Endodermal cell (in vitro differentiated cells): ENCODE results near the gene MYO1B. TPM values are rescaled to one million over a fixed set of nuclear protein-coding genes. Genes with fewer than 3 reads are reported as not detected.

Experiments used
- DNase-seq: peaks from one replicate; pipeline ENCODE4 v3.0.0-alpha.2; 2017
- H3K27ac ChIP-seq: 2 replicates; pipeline ENCODE4 v1.5.1; 2013; ENCODE audit warnings: mild to moderate bottlenecking, low read depth, low read length, moderate library complexity
- H3K27me3 ChIP-seq: 2 replicates; pipeline ENCODE4 v1.6.1; 2013; ENCODE audit warnings: mild to moderate bottlenecking, low read length, moderate library complexity; ENCODE audit not compliant: insufficient read depth, control insufficient read depth, poor library complexity, severe bottlenecking
- H3K36me3 ChIP-seq: 2 replicates; pipeline ENCODE4 v1.7.0; 2013; ENCODE audit warnings: mild to moderate bottlenecking, low read length, moderate library complexity; ENCODE audit not compliant: control insufficient read depth, insufficient read depth
- H3K4me1 ChIP-seq: one replicate; pipeline ENCODE4 v1.7.0; 2013; ENCODE audit warnings: low read length; ENCODE audit not compliant: control insufficient read depth, insufficient read depth
- H3K4me3 ChIP-seq: 2 replicates; pipeline ENCODE4 v1.5.1; 2013; ENCODE audit warnings: mild to moderate bottlenecking, low read length, moderate library complexity
- H3K9ac ChIP-seq: 2 replicates; pipeline ENCODE4 v1.6.1; 2013; ENCODE audit warnings: mild to moderate bottlenecking, low read length, moderate library complexity; ENCODE audit not compliant: poor library complexity, severe bottlenecking; ENCODE audit errors: extremely low read depth
- H3K9me3 ChIP-seq: 2 replicates; pipeline ENCODE4 v1.6.1; 2013; ENCODE audit warnings: mild to moderate bottlenecking, low read length, moderate library complexity; ENCODE audit not compliant: control insufficient read depth
- H3K27ac Mint-ChIP-seq: 2 replicates; pipeline ENCODE4 v1.8.0; 2020; ENCODE audit warnings: mixed read lengths
- H3K27me3 Mint-ChIP-seq: 2 replicates; pipeline ENCODE4 v1.8.0; 2021; ENCODE audit warnings: mild to moderate bottlenecking, mixed read lengths; ENCODE audit not compliant: insufficient read depth
- H3K36me3 Mint-ChIP-seq: 2 replicates; pipeline ENCODE4 v1.8.0; 2020; ENCODE audit warnings: low read depth, mixed read lengths
- H3K4me1 Mint-ChIP-seq: 2 replicates; pipeline ENCODE4 v1.8.0; 2020; ENCODE audit warnings: mixed read lengths
- H3K4me3 Mint-ChIP-seq: 2 replicates; pipeline ENCODE4 v1.8.0; 2020; ENCODE audit warnings: mild to moderate bottlenecking, moderate library complexity, mixed read lengths
- H3K9me3 Mint-ChIP-seq: 2 replicates; pipeline ENCODE4 v1.8.0; 2020; ENCODE audit warnings: mild to moderate bottlenecking, mixed read lengths
- CTCF ChIP-seq: fragments of 200-600 bp; sonication (generic); conservative IDR thresholded peaks from 2 replicates; pipeline ENCODE4 v1.5.0; 2021; ENCODE audit warnings: antibody characterized with exemption, mild to moderate bottlenecking
- WGBS, 2 experiments: methylation state at CpG; one replicate each; pipeline versions ENCODE4 v1.1.5 to v1.1.7; 2013; ENCODE audit warnings: missing lambda C conversion rate in 2 of 2, mixed read lengths in 1 of 2; ENCODE audit not compliant: insufficient coverage in 1 of 2, insufficient read length in 1 of 2; 5-methylcytosine and 5-hydroxymethylcytosine counted together
- total RNA-seq, 2 donors: library from RNA; stranded (reverse); fragmentation: NEBNext Ultra II Directional in 1 of 2; extraction: Animal tissue kit (Norgen Biotek cat#: 25700) in 1 of 2; gene quantifications; 2 replicates in 1 of 2; 3 replicates in 1 of 2; pipeline ENCODE4 v1.2.1, GENCODE V29; 2021

The MYO1B gene
- total RNA-seq, 2 donors from 2014 or later = 145 to 154 TPM

- Histone ChIP-seq H3K9ac (no peak overlapping the region), H3K36me3 (peaks cover 69% of the 10 kb centered on the region), H3K4me3 (no peak overlapping the region), H3K27me3 (no peaks in the 10 kb centered on the region), H3K27ac (no peak overlapping the region), H3K4me1 (peaks cover 14% of the 10 kb centered on the region), H3K9me3 (no peaks in the 10 kb centered on the region)
- H3K4me3 Mint-ChIP-seq = no peak overlapping the region
- no peak overlapping the region for H3K27ac Mint-ChIP-seq
- H3K27me3 Mint-ChIP-seq = no peaks in the 10 kb centered on the region
- peaks cover 27% of the 10 kb centered on the region for H3K4me1 Mint-ChIP-seq
- no peak for DNase-seq
- no peak for TF ChIP-seq CTCF
- H3K9me3 Mint-ChIP-seq = no peaks in the 10 kb centered on the region
- peaks cover 25% of the 10 kb centered on the region for H3K36me3 Mint-ChIP-seq
- WGBS, 2 experiments = 96 to 99% methylated on average over 9 to 11 of the region's 11 CpGs
These were observed 40.0 kb downstream of the MYO1B start for GRCh38 chr2:191285252-191285651.

GRCh38 chr2:191287820-191288219 is 42.6 kb downstream of the MYO1B start:
- H3K9me3 Mint-ChIP-seq = no peaks in the 10 kb centered on the region
- no peak overlapping the region for H3K4me3 Mint-ChIP-seq
- H3K9me3 ChIP-seq = no peaks in the 10 kb centered on the region
- no peak overlapping the region for H3K27ac Mint-ChIP-seq
- H3K9ac ChIP-seq = no peak overlapping the region
- H3K27me3 Mint-ChIP-seq = no peaks in the 10 kb centered on the region
- no peak overlapping the region for H3K27ac ChIP-seq
- H3K4me1 ChIP-seq = peaks cover 14% of the 10 kb centered on the region
- peaks cover 28% of the 10 kb centered on the region for H3K4me1 Mint-ChIP-seq
- TF ChIP-seq CTCF = no peak
- H3K36me3 Mint-ChIP-seq = peaks cover 14% of the 10 kb centered on the region
- DNase-seq = no peak
- H3K4me3 ChIP-seq = no peak overlapping the region
- H3K36me3 ChIP-seq = peaks cover 52% of the 10 kb centered on the region
- 95 to 100% methylated on average over 1 to 4 of the region's 4 CpGs for WGBS, 2 experiments
- no peaks in the 10 kb centered on the region for H3K27me3 ChIP-seq

DNA sequence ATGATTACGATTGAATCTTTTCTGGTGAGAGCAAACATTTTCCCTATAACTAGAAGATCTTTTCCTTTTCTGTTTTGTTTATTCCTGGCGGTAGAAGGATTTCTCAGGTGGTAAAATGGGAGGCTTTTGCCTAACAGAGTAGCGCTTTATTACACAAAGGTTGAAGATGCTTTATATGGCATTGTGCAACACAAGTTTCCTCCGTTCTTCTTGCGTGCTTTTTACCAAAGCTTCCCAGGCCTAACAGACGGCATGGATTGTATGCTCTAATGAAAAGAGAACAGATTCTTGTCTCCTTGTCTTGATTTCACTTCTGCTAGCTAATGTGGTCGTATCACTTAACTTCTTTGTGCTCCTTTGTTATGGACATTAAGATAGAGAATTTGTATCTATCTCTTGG is 43.8 kb downstream of the MYO1B start:
- Histone ChIP-seq H3K9ac (no peak overlapping the region), H3K27ac (no peak overlapping the region), H3K4me3 (no peak overlapping the region), H3K9me3 (no peaks in the 10 kb centered on the region), H3K27me3 (no peaks in the 10 kb centered on the region), H3K4me1 (peaks cover 24% of the 10 kb centered on the region), H3K36me3 (peaks cover 44% of the 10 kb centered on the region)
- Mint-ChIP-seq H3K9me3 (no peaks in the 10 kb centered on the region), H3K4me3 (no peak overlapping the region), H3K4me1 (peaks cover 39% of the 10 kb centered on the region), H3K27me3 (no peaks in the 10 kb centered on the region), H3K27ac (no peak overlapping the region), H3K36me3 (peaks cover 9% of the 10 kb centered on the region)
- no peak for DNase-seq
- TF ChIP-seq CTCF = no peak
- WGBS, 2 experiments = 75 to 82% methylated on average over 5 to 7 of the region's 7 CpGs
